ENCODE measurements around the gene FADS3.

The FADS3 gene

GRCh38 chr11:61910187-61911127 is 19.1 kb upstream of the FADS3 start:
- in situ Hi-C loops (cut with MboI; ENCODE audit: low pct_unique_long_range_greater_than_20kb, low sequenced_read_pairs, unreplicated experiment): no loop called here
- TF ChIP-seq, protein P1, sequence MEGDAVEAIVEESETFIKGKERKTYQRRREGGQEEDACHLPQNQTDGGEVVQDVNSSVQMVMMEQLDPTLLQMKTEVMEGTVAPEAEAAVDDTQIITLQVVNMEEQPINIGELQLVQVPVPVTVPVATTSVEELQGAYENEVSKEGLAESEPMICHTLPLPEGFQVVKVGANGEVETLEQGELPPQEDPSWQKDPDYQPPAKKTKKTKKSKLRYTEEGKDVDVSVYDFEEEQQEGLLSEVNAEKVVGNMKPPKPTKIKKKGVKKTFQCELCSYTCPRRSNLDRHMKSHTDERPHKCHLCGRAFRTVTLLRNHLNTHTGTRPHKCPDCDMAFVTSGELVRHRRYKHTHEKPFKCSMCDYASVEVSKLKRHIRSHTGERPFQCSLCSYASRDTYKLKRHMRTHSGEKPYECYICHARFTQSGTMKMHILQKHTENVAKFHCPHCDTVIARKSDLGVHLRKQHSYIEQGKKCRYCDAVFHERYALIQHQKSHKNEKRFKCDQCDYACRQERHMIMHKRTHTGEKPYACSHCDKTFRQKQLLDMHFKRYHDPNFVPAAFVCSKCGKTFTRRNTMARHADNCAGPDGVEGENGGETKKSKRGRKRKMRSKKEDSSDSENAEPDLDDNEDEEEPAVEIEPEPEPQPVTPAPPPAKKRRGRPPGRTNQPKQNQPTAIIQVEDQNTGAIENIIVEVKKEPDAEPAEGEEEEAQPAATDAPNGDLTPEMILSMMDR (IDR thresholded peaks at IDR 0.05; ENCODE audit: extremely low read depth, insufficient read depth, missing control alignments): no peak
- no peak for DNase-seq (ENCODE audit: low spot score)

GRCh38 chr11:61908730-61909316 is 17.5 kb upstream of the FADS3 start:
- in situ Hi-C loops (cut with MboI; ENCODE audit: low pct_unique_long_range_greater_than_20kb, low sequenced_read_pairs, unreplicated experiment): no loop called here
- DNase-seq (ENCODE audit: low spot score): no peak
- TF ChIP-seq, protein P1 (IDR thresholded peaks at IDR 0.05; ENCODE audit: extremely low read depth, insufficient read depth, missing control alignments): no peak

GRCh38 chr11:61907871-61908729 is 16.8 kb upstream of the FADS3 start:
- TF ChIP-seq, protein P1 (IDR thresholded peaks at IDR 0.05; ENCODE audit: extremely low read depth, insufficient read depth, missing control alignments): no peak
- in situ Hi-C loops (cut with MboI; ENCODE audit: low pct_unique_long_range_greater_than_20kb, low sequenced_read_pairs, unreplicated experiment): no loop called here
- DNase-seq (ENCODE audit: low spot score): no peak

GRCh38 chr11:61907282-61907681 is 15.9 kb upstream of the FADS3 start:
- in situ Hi-C loops (cut with MboI; ENCODE audit: low pct_unique_long_range_greater_than_20kb, low sequenced_read_pairs, unreplicated experiment): no loop called here
- no peak for DNase-seq (ENCODE audit: low spot score)
- TF ChIP-seq, protein P1 (IDR thresholded peaks at IDR 0.05; ENCODE audit: extremely low read depth, insufficient read depth, missing control alignments): no peak

DNA sequence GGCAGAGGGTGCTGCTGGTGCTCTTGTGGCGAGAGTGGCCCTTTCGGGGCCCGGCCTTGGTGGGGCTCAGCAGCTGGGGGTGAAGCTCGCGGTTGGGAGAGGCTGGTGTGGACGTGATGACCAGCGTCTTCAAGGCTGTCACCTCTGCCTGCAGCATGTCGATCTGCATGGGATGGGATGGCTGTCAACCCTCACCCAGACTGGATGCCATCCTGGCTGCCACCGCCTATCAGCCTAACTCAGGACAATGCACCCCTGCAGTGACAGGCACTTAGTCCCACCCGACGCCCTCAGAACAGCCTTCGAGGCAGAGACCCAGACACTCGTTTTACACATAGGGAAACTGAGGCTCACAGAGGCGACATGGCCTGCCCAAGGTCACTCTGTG is 15.2 kb upstream of the FADS3 start:
- TF ChIP-seq, protein P1 (IDR thresholded peaks at IDR 0.05; ENCODE audit: extremely low read depth, insufficient read depth, missing control alignments): no peak
- in situ Hi-C loops (cut with MboI; ENCODE audit: low pct_unique_long_range_greater_than_20kb, low sequenced_read_pairs, unreplicated experiment): no loop called here

DNA sequence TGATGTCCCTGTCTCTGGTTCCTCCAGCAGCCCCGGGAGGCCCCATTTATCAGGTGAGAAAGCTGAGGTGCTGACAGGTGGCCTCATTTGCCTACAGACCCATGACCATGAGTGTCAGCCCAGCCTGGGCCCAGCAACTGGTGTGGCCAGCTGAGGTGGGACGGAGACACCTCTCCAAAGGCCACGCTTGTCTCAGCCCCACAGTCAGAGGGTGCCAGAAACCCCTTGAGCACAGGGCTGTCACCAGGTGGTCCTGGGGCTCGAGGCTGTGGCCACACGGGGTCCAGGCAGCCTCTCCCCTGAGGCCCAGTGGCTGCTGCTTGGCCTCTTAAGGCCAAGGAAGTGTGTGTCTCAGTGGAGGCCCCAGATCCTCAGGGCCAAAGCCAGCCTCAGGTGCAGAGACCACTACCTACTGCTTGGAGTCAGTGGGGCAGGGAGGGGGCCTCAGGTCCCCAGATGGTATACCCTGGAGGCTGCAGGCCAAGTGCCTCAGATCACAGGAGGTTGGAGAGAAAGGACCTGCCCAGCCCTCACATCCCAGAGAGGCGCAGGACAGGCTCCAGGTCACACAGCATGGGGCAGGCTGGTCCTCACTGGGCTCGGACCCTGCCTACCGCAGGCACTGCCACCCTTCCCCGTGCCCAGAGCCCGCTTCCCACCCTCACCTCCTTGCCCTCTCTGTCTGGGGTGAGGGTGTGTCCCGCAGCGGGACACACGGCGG is 14.6 kb upstream of the FADS3 start:
- no peak for DNase-seq (ENCODE audit: low spot score)
- in situ Hi-C loops (cut with MboI; ENCODE audit: low pct_unique_long_range_greater_than_20kb, low sequenced_read_pairs, unreplicated experiment): no loop called here
- TF ChIP-seq, protein P1 (IDR thresholded peaks at IDR 0.05; ENCODE audit: extremely low read depth, insufficient read depth, missing control alignments): no peak

More for the DNA sequence above, 15.2 kb upstream of the FADS3 start:
- DNase-seq (ENCODE audit: low spot score): no peak

Data from GM13977 (cell line).